K562 (cell line): Measurements from ENCODE around the gene UPK2. TPM values are rescaled to one million over a fixed set of nuclear protein-coding genes. Genes with fewer than 3 reads are reported as not detected.
A peak's percentile ranks its signal among the peaks of the same experiment; 100 is the strongest.

Experiments used
- CBFA2T3 ChIP-seq: fragments of 450-650 bp; IDR thresholded peaks from 2 replicates; pipeline ENCODE4 v1.6.1; 2017
- CC2D1A ChIP-seq: fragments of 450-650 bp; IDR thresholded peaks from 2 replicates; pipeline ENCODE4 v1.6.1; 2017; ENCODE audit warnings: mild to moderate bottlenecking
- CREB3 ChIP-seq: fragments of 450-650 bp; conservative IDR thresholded peaks from 2 replicates; pipeline ENCODE4 v1.6.1; 2016; ENCODE audit warnings: missing genetic modification characterization, low read depth, mild to moderate bottlenecking, missing compliant biosample characterization, moderate library complexity
- FOSL1 ChIP-seq: fragments of 200-800 bp; sonication (Bioruptor generic); conservative IDR thresholded peaks from 2 replicates; pipeline ENCODE4 v1.6.1; 2016; ENCODE audit warnings: missing genetic modification characterization, missing compliant biosample characterization
- HDAC2 ChIP-seq: fragments of 450-650 bp; IDR thresholded peaks from 2 replicates; pipeline ENCODE4 v1.6.1; 2016; ENCODE audit warnings: mild to moderate bottlenecking
- HLTF ChIP-seq: fragments of 450-650 bp; IDR thresholded peaks from 2 replicates; pipeline ENCODE4 v1.6.1; 2016
- HMGN3 ChIP-seq: IDR thresholded peaks from 2 replicates; pipeline ENCODE4 v1.6.1; 2011; ENCODE audit warnings: borderline replicate concordance, low read depth, mild to moderate bottlenecking, mixed read lengths, low read length; ENCODE audit not compliant: insufficient read length; ENCODE audit errors: extremely low read depth
- HNRNPK ChIP-seq: fragments of 200-400 bp; formaldehyde crosslinking; IDR thresholded peaks from one replicate; pipeline ENCODE4 v1.6.1; 2018; ENCODE audit warnings: mild to moderate bottlenecking, low read depth, low read length; ENCODE audit not compliant: poor library complexity, severe bottlenecking
- JUNB ChIP-seq: fragments of 450-650 bp; formaldehyde crosslinking; conservative IDR thresholded peaks from 2 replicates; pipeline ENCODE4 v1.4.0; 2020; ENCODE audit warnings: mild to moderate bottlenecking
- MYBL2 ChIP-seq, 2 experiments: fragments of 450-650 bp in 1 of 2; sonication (generic) in 1 of 2; formaldehyde crosslinking in 1 of 2; IDR thresholded peaks; 2 replicates each; pipeline versions ENCODE4 v1.6.1 to v1.8.1; 2017 to 2022; ENCODE audit warnings: borderline replicate concordance in 1 of 2, inconsistent platforms in 1 of 2, low read depth in 1 of 2, mild to moderate bottlenecking in 1 of 2, missing genetic modification reagents in 1 of 2, moderate library complexity in 1 of 2
- NCOR1 ChIP-seq: fragments of 450-650 bp; IDR thresholded peaks from 2 replicates; pipeline ENCODE4 v1.6.1; 2016; ENCODE audit warnings: mild to moderate bottlenecking, moderate library complexity
- PPARD ChIP-seq: fragments of 250-450 bp; sonication (Bioruptor Pico); IDR thresholded peaks from 2 replicates; pipeline ENCODE4 v1.8.0; 2022; ENCODE audit warnings: inconsistent platforms, mild to moderate bottlenecking, moderate library complexity
- PTTG1 ChIP-seq: fragments of 450-650 bp; IDR thresholded peaks from 2 replicates; pipeline ENCODE4 v1.6.1; 2016; ENCODE audit warnings: low read depth, mild to moderate bottlenecking, missing genetic modification characterization, missing compliant biosample characterization
- RBM34 ChIP-seq: fragments of 200-400 bp; formaldehyde crosslinking; IDR thresholded peaks from 2 replicates; pipeline ENCODE4 v1.6.1; 2018; ENCODE audit warnings: low read length, borderline replicate concordance; ENCODE audit not compliant: insufficient read depth
- SNAPC5 ChIP-seq: fragments of 250-450 bp; sonication (Bioruptor Pico); IDR thresholded peaks from 2 replicates; pipeline ENCODE4 v1.8.0; 2021; ENCODE audit warnings: moderate library complexity, mild to moderate bottlenecking, inconsistent platforms
- THRA ChIP-seq: fragments of 450-650 bp; IDR thresholded peaks from 2 replicates; pipeline ENCODE4 v1.6.1; 2017; ENCODE audit warnings: mild to moderate bottlenecking, moderate library complexity
- ZNF133 ChIP-seq: fragments of 250-450 bp; sonication (Bioruptor Pico); IDR thresholded peaks from 2 replicates; pipeline ENCODE4 v1.4.0; 2020; ENCODE audit warnings: mild to moderate bottlenecking
- ZNF583 ChIP-seq: fragments of 250-450 bp; sonication (Bioruptor Pico); IDR thresholded peaks from 2 replicates; pipeline ENCODE4 v1.4.0; 2020
- polyA plus RNA-seq, 8 experiments: library from polyadenylated mRNA; depleted of rRNA in 4 of 8; stranded (reverse) in 5 of 8; unstranded in 3 of 8; fragments of >200 nt; fragmentation: Nextera tagmentation in 2 of 8; fragmentation: Illumina TruSeq in 1 of 8; extraction: Ambion mirVana in 2 of 8; extraction: Trizol in 1 of 8; gene quantifications; 2 replicates each; pipeline versions ENCODE4 v1.2.1 to v1.2.3, GENCODE V29; 2011 to 2014; ENCODE audit warnings: inconsistent platforms in 1 of 8, missing spikeins in 1 of 8
- total RNA-seq, 7 experiments: library from RNA; depleted of rRNA in 6 of 7; stranded (reverse); fragments of >200 nt in 6 of 7; fragmentation: Illumina TruSeq in 2 of 7; extraction: Trizol in 2 of 7; gene quantifications; 2 replicates each; pipeline versions ENCODE4 v1.2.1 to v1.2.3, GENCODE V29; 2011 to 2021; ENCODE audit warnings: low replicate concordance in 1 of 7
- TF ChIP-seq, protein P1 (sequence below): fragments of 250-450 bp; sonication (Bioruptor Pico); IDR thresholded peaks from 2 replicates; pipeline ENCODE4 v1.6.1; 2021; ENCODE audit warnings: mild to moderate bottlenecking
- TF ChIP-seq, protein P2 (sequence below): fragments of 150-350 bp; conservative IDR thresholded peaks from 2 replicates; pipeline ENCODE4 v1.6.1; 2014; ENCODE audit warnings: low read length
- TF ChIP-seq, protein P3 (sequence below): IDR thresholded peaks from 2 replicates; pipeline ENCODE4 v1.6.1; 2012; ENCODE audit warnings: low read depth, low read length, improper control_type of control experiment, borderline replicate concordance

UPK2 gene
- total and polyA plus RNA-seq, 9 of the 15 experiments (the other 6 are each of a cell fraction or from before 2014, with no cell fraction given): not detected

DNA sequence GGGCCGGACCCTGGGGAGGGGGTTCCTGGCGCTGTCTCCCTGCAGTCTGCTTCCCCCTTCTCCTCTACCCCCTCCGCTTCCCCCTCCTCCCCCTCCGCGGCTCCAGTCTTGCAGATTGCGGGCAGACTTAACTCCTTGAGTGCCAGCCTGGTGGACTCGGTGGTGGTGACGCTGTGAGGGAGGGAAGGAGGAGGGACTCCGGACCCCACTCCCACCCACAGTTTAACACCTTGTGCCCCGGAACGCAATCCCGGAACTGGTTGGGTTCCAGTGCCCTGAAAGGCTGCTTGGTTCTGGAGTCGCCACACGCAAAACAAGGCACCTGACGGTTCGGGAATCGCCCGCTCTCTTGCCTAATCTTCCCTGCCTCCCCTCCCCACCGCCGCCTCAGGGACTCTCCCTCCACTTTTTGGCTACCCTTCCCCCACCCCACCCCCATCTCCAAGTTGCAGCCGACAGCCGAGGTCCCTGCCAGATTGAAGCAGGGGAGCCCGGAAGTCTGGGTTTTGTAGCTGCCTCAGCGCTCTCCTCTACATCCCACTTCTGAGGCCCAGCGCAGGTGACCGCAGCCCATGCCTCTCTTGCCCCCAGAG, 26.5 kb upstream of the UPK2 start (continued):
- TF ChIP-seq, protein P1, sequence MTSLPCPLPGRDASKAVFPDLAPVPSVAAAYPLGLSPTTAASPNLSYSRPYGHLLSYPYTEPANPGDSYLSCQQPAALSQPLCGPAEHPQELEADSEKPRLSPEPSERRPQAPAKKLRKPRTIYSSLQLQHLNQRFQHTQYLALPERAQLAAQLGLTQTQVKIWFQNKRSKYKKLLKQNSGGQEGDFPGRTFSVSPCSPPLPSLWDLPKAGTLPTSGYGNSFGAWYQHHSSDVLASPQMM (CRISPR knock-in tag): no peak
- no peak for TF ChIP-seq CBFA2T3
- TF ChIP-seq PTTG1 (tag): no peak
- no peak for TF ChIP-seq THRA
- no peak for TF ChIP-seq NCOR1
- TF ChIP-seq CC2D1A: no peak
- TF ChIP-seq HDAC2: peak; percentile 9; the same call in 1 of the 2 replicates
- TF ChIP-seq, protein P2, sequence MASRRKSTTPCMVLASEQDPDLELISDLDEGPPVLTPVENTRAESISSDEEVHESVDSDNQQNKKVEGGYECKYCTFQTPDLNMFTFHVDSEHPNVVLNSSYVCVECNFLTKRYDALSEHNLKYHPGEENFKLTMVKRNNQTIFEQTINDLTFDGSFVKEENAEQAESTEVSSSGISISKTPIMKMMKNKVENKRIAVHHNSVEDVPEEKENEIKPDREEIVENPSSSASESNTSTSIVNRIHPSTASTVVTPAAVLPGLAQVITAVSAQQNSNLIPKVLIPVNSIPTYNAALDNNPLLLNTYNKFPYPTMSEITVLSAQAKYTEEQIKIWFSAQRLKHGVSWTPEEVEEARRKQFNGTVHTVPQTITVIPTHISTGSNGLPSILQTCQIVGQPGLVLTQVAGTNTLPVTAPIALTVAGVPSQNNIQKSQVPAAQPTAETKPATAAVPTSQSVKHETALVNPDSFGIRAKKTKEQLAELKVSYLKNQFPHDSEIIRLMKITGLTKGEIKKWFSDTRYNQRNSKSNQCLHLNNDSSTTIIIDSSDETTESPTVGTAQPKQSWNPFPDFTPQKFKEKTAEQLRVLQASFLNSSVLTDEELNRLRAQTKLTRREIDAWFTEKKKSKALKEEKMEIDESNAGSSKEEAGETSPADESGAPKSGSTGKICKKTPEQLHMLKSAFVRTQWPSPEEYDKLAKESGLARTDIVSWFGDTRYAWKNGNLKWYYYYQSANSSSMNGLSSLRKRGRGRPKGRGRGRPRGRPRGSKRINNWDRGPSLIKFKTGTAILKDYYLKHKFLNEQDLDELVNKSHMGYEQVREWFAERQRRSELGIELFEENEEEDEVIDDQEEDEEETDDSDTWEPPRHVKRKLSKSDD: no peak
- TF ChIP-seq, protein P3, sequence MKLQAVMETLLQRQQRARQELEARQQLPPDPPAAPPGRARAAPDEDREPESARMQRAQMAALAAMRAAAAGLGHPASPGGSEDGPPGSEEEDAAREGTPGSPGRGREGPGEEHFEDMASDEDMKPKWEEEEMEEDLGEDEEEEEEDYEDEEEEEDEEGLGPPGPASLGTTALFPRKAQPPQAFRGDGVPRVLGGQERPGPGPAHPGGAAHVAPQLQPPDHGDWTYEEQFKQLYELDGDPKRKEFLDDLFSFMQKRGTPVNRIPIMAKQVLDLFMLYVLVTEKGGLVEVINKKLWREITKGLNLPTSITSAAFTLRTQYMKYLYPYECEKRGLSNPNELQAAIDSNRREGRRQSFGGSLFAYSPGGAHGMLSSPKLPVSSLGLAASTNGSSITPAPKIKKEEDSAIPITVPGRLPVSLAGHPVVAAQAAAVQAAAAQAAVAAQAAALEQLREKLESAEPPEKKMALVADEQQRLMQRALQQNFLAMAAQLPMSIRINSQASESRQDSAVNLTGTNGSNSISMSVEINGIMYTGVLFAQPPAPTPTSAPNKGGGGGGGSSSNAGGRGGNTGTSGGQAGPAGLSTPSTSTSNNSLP: no peak
- no peak for TF ChIP-seq HLTF
- TF ChIP-seq RBM34: no peak
- no peak for TF ChIP-seq MYBL2 (IDR thresholded peaks at IDR 0.05; ENCODE audit: low read depth)
- no peak for TF ChIP-seq MYBL2 (CRISPR knock-in tag; IDR thresholded peaks at IDR 0.05; ENCODE audit: borderline replicate concordance)
- no peak for TF ChIP-seq ZNF133 (CRISPR knock-in tag)
- TF ChIP-seq ZNF583 (CRISPR knock-in tag): no peak
- TF ChIP-seq HNRNPK: no peak
- TF ChIP-seq CREB3 (tag): no peak
- TF ChIP-seq FOSL1 (tag): peak; percentile 41
- TF ChIP-seq JUNB: no peak
- TF ChIP-seq HMGN3: peak; percentile 8
- no peak for TF ChIP-seq SNAPC5 (CRISPR knock-in tag)
- no peak for TF ChIP-seq PPARD
